Loucy (cell line): ENCODE results near the gene RIMS1.

Source experiments
- H2AFZ ChIP-seq: fragments of 200-600 bp; sonication (generic); 2 replicates; pipeline ENCODE4 v1.6.0; 2016; ENCODE audit warnings: antibody characterized with exemption, mild to moderate bottlenecking, low read length, moderate library complexity
- H3F3A ChIP-seq: fragments of 200-600 bp; 2 replicates; pipeline ENCODE4 v1.6.0; 2016; ENCODE audit warnings: antibody characterized with exemption, low read depth, mild to moderate bottlenecking
- H3K27me3 ChIP-seq: fragments of 200-600 bp; sonication (generic); 2 replicates; pipeline ENCODE4 v1.6.1; 2014; ENCODE audit warnings: low read length, mild to moderate bottlenecking; ENCODE audit not compliant: insufficient read depth, poor library complexity, severe bottlenecking
- H3K36me3 ChIP-seq: fragments of 200-600 bp; sonication (generic); 2 replicates; pipeline ENCODE4 v1.6.1; 2016; ENCODE audit warnings: low read length; ENCODE audit not compliant: insufficient read depth
- H3K4me1 ChIP-seq: fragments of 200-600 bp; sonication (generic); 2 replicates; pipeline ENCODE4 v1.5.1; 2014; ENCODE audit warnings: low read length, mild to moderate bottlenecking; ENCODE audit not compliant: insufficient read depth, poor library complexity, severe bottlenecking
- H3K4me2 ChIP-seq: fragments of 200-600 bp; sonication (generic); 2 replicates; pipeline ENCODE4 v1.6.0; 2014; ENCODE audit warnings: antibody characterized with exemption, low read length, low read depth, mild to moderate bottlenecking; ENCODE audit not compliant: poor library complexity, severe bottlenecking
- H3K4me3 ChIP-seq: fragments of 200-600 bp; sonication (generic); 2 replicates; pipeline ENCODE4 v1.5.1; 2014; ENCODE audit warnings: low read length, mild to moderate bottlenecking, mixed read lengths; ENCODE audit not compliant: poor library complexity, severe bottlenecking
- H3K79me2 ChIP-seq: fragments of 200-600 bp; sonication (generic); 2 replicates; pipeline ENCODE4 v1.6.1; 2014; ENCODE audit warnings: low read length; ENCODE audit not compliant: insufficient read depth
- H3K9ac ChIP-seq: fragments of 200-600 bp; sonication (generic); 2 replicates; pipeline ENCODE4 v1.6.0; 2014; ENCODE audit warnings: mild to moderate bottlenecking, low read depth, low read length, moderate library complexity; ENCODE audit not compliant: poor library complexity, severe bottlenecking
- H3K9me2 ChIP-seq: fragments of 200-600 bp; sonication (generic); replicated peaks from 2 replicates; pipeline ENCODE4 v1.6.1; 2016; ENCODE audit warnings: low read depth, low read length, mixed read lengths
- H3K9me3 ChIP-seq: fragments of 200-600 bp; sonication (generic); 2 replicates; pipeline ENCODE4 v1.6.1; 2014; ENCODE audit warnings: mild to moderate bottlenecking, antibody characterized with exemption, low read length, low read depth; ENCODE audit not compliant: insufficient read depth
- H4K20me1 ChIP-seq: fragments of 200-600 bp; sonication (generic); 2 replicates; pipeline ENCODE4 v1.6.0; 2014; ENCODE audit warnings: antibody characterized with exemption, low read length, mild to moderate bottlenecking; ENCODE audit not compliant: insufficient read depth, poor library complexity, severe bottlenecking
- CTCF ChIP-seq: fragments of 200-600 bp; sonication (generic); conservative IDR thresholded peaks from 2 replicates; pipeline ENCODE4 v1.5.1; 2014; ENCODE audit warnings: mild to moderate bottlenecking, antibody characterized with exemption, low read length
- EZH2phosphoT487 ChIP-seq: fragments of 200-600 bp; IDR thresholded peaks from 2 replicates; pipeline ENCODE4 v1.6.1; 2018; ENCODE audit warnings: antibody characterized with exemption, mild to moderate bottlenecking, moderate library complexity, borderline replicate concordance

RIMS1 gene

GRCh38 chr6:72080260-72080941, 194.1 kb downstream of the RIMS1 start:
- TF ChIP-seq CTCF (no peak), EZH2phosphoT487 (no peak)
- H3K36me3 ChIP-seq, result no peaks in the 10 kb centered on the region
- no peaks in the 10 kb centered on the region for H3K4me1 ChIP-seq
- no peaks in the 10 kb centered on the region for H3F3A ChIP-seq
- no peaks in the 10 kb centered on the region for H3K27me3 ChIP-seq
- no peak overlapping the region for H3K9ac ChIP-seq
- H3K4me3 ChIP-seq, result no peak overlapping the region
- H3K9me2 ChIP-seq, result no peaks in the 10 kb centered on the region
- no peak overlapping the region for H2AFZ ChIP-seq
- no peak overlapping the region for H3K4me2 ChIP-seq
- no peaks in the 10 kb centered on the region for H3K9me3 ChIP-seq
- no peaks in the 10 kb centered on the region for H4K20me1 ChIP-seq
- no peaks in the 10 kb centered on the region for H3K79me2 ChIP-seq

- no peaks in the 10 kb centered on the region for H3K79me2 ChIP-seq
- TF ChIP-seq EZH2phosphoT487 (no peak), CTCF (no peak)
- no peak overlapping the region for H3K4me2 ChIP-seq
Observed at GRCh38 chr6:72081871-72082270, 195.5 kb downstream of the RIMS1 start.

GRCh38 chr6:72083976-72084375, 197.6 kb downstream of the RIMS1 start:
- H3K9me3 ChIP-seq, result no peaks in the 10 kb centered on the region
- H3K4me1 ChIP-seq, result no peaks in the 10 kb centered on the region
- H3K4me2 ChIP-seq, result no peak overlapping the region
- H3F3A ChIP-seq, result no peaks in the 10 kb centered on the region
- no peaks in the 10 kb centered on the region for H3K27me3 ChIP-seq
- H3K36me3 ChIP-seq, result no peaks in the 10 kb centered on the region
- H4K20me1 ChIP-seq, result no peaks in the 10 kb centered on the region
- no peak overlapping the region for H2AFZ ChIP-seq
- H3K4me3 ChIP-seq, result no peak overlapping the region
- no peaks in the 10 kb centered on the region for H3K9me2 ChIP-seq
- no peaks in the 10 kb centered on the region for H3K79me2 ChIP-seq
- no peak overlapping the region for H3K9ac ChIP-seq
- no peak for TF ChIP-seq EZH2phosphoT487
- TF ChIP-seq CTCF, result no peak

More at GRCh38 chr6:72081871-72082270, 195.5 kb downstream of the RIMS1 start:
- Histone ChIP-seq H3F3A (no peaks in the 10 kb centered on the region), H3K4me3 (no peak overlapping the region), H4K20me1 (no peaks in the 10 kb centered on the region), H3K27me3 (no peaks in the 10 kb centered on the region), H3K9ac (no peak overlapping the region), H3K9me3 (no peaks in the 10 kb centered on the region), H3K9me2 (no peaks in the 10 kb centered on the region), H3K36me3 (no peaks in the 10 kb centered on the region), H2AFZ (no peak overlapping the region), H3K4me1 (no peaks in the 10 kb centered on the region)
